ENCODE results near the gene G2E3. TPM values are rescaled to one million over a fixed set of nuclear protein-coding genes. Genes with fewer than 3 reads are reported as not detected.

The G2E3 gene
- total and polyA plus RNA-seq, 2 of the 13 experiments (the other 11 are each of a cell fraction or from before 2014, with no cell fraction given), result 22.8 to 63.0 TPM

DNA sequence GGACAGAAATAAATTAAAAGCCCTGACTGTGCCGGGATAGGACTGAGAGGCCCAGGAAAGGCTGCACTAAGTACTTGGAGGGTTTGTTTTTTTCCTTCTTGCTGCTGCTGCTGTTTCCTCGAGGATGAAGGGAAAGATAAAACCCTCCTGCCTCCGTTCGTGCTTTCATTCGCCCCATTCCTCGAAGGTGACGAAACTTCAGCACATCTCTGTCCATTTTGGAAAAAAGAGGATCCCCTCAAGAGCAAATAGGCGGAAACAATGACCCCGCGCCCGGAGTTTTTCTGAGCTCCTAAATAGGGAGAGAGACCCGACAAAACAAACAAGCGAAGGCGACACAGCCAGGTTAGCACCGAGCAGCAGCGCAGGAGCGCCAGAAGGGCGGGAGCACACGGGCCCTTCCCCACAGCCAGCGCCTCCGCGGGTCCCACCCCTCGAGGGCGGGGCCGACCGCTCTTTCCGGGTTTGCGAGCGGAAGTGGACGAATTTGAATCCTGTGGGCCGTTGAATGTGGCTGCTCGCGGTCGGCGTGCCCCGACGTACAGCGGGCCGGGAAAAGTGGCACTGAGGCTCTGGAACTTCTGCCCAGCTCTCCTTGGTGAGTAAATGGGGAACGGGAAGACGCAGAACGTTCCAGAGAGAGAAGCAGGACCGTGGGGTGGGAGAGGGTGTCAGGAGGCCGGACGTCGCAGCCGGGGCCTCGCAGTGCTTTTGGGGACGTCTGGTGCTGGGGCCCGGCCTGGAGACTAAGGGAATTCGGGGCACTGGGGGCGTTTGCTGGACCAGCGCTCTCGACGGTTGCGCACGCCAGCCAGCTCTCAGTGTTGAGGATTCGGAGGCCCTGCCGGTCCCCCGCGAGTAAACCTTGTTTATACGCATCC, at the start of gene G2E3 (continued):
- TF ChIP-seq ZNF441 (CRISPR knock-in tag; IDR thresholded peaks at IDR 0.05; ENCODE audit: borderline replicate concordance), result peak; percentile 93
- peak; percentile 45; the same call in 1 of the 2 replicates for TF ChIP-seq ZNF143 (CRISPR knock-in tag; IDR thresholded peaks at IDR 0.05)
- 0 out of 2 replicates have a peak, but pooled peaks have one; percentile 86 for TF ChIP-seq STAT5B (CRISPR knock-in tag; IDR thresholded peaks at IDR 0.05)
- TF ChIP-seq, protein P1, sequence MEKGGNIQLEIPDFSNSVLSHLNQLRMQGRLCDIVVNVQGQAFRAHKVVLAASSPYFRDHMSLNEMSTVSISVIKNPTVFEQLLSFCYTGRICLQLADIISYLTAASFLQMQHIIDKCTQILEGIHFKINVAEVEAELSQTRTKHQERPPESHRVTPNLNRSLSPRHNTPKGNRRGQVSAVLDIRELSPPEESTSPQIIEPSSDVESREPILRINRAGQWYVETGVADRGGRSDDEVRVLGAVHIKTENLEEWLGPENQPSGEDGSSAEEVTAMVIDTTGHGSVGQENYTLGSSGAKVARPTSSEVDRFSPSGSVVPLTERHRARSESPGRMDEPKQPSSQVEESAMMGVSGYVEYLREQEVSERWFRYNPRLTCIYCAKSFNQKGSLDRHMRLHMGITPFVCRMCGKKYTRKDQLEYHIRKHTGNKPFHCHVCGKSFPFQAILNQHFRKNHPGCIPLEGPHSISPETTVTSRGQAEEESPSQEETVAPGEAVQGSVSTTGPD (CRISPR knock-in tag; IDR thresholded peaks at IDR 0.05), result peak; percentile 82
- TF ChIP-seq, protein P2, sequence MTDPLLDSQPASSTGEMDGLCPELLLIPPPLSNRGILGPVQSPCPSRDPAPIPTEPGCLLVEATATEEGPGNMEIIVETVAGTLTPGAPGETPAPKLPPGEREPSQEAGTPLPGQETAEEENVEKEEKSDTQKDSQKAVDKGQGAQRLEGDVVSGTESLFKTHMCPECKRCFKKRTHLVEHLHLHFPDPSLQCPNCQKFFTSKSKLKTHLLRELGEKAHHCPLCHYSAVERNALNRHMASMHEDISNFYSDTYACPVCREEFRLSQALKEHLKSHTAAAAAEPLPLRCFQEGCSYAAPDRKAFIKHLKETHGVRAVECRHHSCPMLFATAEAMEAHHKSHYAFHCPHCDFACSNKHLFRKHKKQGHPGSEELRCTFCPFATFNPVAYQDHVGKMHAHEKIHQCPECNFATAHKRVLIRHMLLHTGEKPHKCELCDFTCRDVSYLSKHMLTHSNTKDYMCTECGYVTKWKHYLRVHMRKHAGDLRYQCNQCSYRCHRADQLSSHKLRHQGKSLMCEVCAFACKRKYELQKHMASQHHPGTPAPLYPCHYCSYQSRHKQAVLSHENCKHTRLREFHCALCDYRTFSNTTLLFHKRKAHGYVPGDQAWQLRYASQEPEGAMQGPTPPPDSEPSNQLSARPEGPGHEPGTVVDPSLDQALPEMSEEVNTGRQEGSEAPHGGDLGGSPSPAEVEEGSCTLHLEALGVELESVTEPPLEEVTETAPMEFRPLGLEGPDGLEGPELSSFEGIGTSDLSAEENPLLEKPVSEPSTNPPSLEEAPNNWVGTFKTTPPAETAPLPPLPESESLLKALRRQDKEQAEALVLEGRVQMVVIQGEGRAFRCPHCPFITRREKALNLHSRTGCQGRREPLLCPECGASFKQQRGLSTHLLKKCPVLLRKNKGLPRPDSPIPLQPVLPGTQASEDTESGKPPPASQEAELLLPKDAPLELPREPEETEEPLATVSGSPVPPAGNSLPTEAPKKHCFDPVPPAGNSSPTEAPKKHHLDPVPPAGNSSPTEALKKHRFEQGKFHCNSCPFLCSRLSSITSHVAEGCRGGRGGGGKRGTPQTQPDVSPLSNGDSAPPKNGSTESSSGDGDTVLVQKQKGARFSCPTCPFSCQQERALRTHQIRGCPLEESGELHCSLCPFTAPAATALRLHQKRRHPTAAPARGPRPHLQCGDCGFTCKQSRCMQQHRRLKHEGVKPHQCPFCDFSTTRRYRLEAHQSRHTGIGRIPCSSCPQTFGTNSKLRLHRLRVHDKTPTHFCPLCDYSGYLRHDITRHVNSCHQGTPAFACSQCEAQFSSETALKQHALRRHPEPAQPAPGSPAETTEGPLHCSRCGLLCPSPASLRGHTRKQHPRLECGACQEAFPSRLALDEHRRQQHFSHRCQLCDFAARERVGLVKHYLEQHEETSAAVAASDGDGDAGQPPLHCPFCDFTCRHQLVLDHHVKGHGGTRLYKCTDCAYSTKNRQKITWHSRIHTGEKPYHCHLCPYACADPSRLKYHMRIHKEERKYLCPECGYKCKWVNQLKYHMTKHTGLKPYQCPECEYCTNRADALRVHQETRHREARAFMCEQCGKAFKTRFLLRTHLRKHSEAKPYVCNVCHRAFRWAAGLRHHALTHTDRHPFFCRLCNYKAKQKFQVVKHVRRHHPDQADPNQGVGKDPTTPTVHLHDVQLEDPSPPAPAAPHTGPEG (CRISPR knock-in tag; IDR thresholded peaks at IDR 0.05), result peak; percentile 94
- TF ChIP-seq, protein P3, sequence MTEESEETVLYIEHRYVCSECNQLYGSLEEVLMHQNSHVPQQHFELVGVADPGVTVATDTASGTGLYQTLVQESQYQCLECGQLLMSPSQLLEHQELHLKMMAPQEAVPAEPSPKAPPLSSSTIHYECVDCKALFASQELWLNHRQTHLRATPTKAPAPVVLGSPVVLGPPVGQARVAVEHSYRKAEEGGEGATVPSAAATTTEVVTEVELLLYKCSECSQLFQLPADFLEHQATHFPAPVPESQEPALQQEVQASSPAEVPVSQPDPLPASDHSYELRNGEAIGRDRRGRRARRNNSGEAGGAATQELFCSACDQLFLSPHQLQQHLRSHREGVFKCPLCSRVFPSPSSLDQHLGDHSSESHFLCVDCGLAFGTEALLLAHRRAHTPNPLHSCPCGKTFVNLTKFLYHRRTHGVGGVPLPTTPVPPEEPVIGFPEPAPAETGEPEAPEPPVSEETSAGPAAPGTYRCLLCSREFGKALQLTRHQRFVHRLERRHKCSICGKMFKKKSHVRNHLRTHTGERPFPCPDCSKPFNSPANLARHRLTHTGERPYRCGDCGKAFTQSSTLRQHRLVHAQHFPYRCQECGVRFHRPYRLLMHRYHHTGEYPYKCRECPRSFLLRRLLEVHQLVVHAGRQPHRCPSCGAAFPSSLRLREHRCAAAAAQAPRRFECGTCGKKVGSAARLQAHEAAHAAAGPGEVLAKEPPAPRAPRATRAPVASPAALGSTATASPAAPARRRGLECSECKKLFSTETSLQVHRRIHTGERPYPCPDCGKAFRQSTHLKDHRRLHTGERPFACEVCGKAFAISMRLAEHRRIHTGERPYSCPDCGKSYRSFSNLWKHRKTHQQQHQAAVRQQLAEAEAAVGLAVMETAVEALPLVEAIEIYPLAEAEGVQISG (CRISPR knock-in tag; IDR thresholded peaks at IDR 0.05), result peak; percentile 96
- peak; percentile 100 for TF ChIP-seq ZNF292 (CRISPR knock-in tag; IDR thresholded peaks at IDR 0.05; ENCODE audit: borderline replicate concordance, low read depth)
- TF ChIP-seq ZKSCAN1 (IDR thresholded peaks at IDR 0.05; ENCODE audit: low read length), result peak; percentile 63; the same call in 1 of the 2 replicates
- TF ChIP-seq ZNF879 (CRISPR knock-in tag; IDR thresholded peaks at IDR 0.05), result peak; percentile 98
